PFSK-1 (cell line): ENCODE results near the gene NARS2.

Source experiments
- FOXP2 ChIP-seq: optimal IDR thresholded peaks from 2 replicates; pipeline ENCODE3; 2011; ENCODE audit warnings: borderline replicate concordance, control low read depth, inconsistent platforms; ENCODE audit not compliant: insufficient read depth; ENCODE audit errors: extremely low read length, extremely low read depth
- POLR2AphosphoS5 ChIP-seq: IDR thresholded peaks from 2 replicates; pipeline ENCODE4 v1.6.1; 2012; ENCODE audit warnings: low read depth, mild to moderate bottlenecking, control low read depth, low read length, moderate library complexity
- REST ChIP-seq, 2 experiments: IDR thresholded peaks; 2 replicates each; pipeline versions ENCODE4 v1.6.1 to v1.8.0; 2011 to 2012; ENCODE audit warnings: low read depth in 2 of 2, low read length in 2 of 2, control low read depth in 1 of 2, inconsistent platforms in 1 of 2, mild to moderate bottlenecking in 1 of 2, moderate library complexity in 1 of 2; ENCODE audit not compliant: insufficient read depth in 1 of 2
- SIN3A ChIP-seq: IDR thresholded peaks from 2 replicates; pipeline ENCODE4 v1.6.1; 2012; ENCODE audit warnings: mild to moderate bottlenecking, low read length, moderate library complexity, borderline replicate concordance; ENCODE audit not compliant: insufficient read depth
- TAF1 ChIP-seq: IDR thresholded peaks from 2 replicates; pipeline ENCODE4 v1.6.1; 2012; ENCODE audit warnings: low read length, control low read depth, borderline replicate concordance; ENCODE audit not compliant: insufficient read depth

The NARS2 gene

GRCh38 chr11:78504181-78504580 lies 70.5 kb downstream of the NARS2 start:
- no peak for TF ChIP-seq FOXP2
- TF ChIP-seq TAF1 = no peak
- no peak for TF ChIP-seq POLR2AphosphoS5
- no peak for TF ChIP-seq SIN3A
- TF ChIP-seq REST (IDR thresholded peaks at IDR 0.05; ENCODE audit: insufficient read depth in 1 of 2, low read depth in 2 of 2, low read length in 2 of 2) = no peak

GRCh38 chr11:78499971-78500370 lies 74.7 kb downstream of the NARS2 start:
- no peak for TF ChIP-seq REST (IDR thresholded peaks at IDR 0.05; ENCODE audit: insufficient read depth in 1 of 2, low read depth in 2 of 2, low read length in 2 of 2)
- TF ChIP-seq POLR2AphosphoS5 = no peak
- TF ChIP-seq FOXP2 = no peak
- TF ChIP-seq TAF1 = no peak
- no peak for TF ChIP-seq SIN3A

GRCh38 chr11:78497293-78497692 lies 77.4 kb downstream of the NARS2 start:
- TF ChIP-seq POLR2AphosphoS5 (no peak), FOXP2 (no peak), SIN3A (no peak), TAF1 (no peak)

- no peak for TF ChIP-seq TAF1
- no peak for TF ChIP-seq FOXP2
- TF ChIP-seq POLR2AphosphoS5 = no peak
- TF ChIP-seq REST (IDR thresholded peaks at IDR 0.05; ENCODE audit: insufficient read depth in 1 of 2, low read depth in 2 of 2, low read length in 2 of 2) = no peak
- no peak for TF ChIP-seq SIN3A
These were observed 81.2 kb downstream of the NARS2 start for GRCh38 chr11:78493413-78493975.

- no peak for TF ChIP-seq POLR2AphosphoS5
- TF ChIP-seq FOXP2 = no peak
- no peak for TF ChIP-seq SIN3A
- no peak for TF ChIP-seq TAF1
- TF ChIP-seq REST (IDR thresholded peaks at IDR 0.05; ENCODE audit: insufficient read depth in 1 of 2, low read depth in 2 of 2, low read length in 2 of 2) = no peak
These were observed 81.7 kb downstream of the NARS2 start for GRCh38 chr11:78492973-78493372.
